Fibroblast of skin of left biceps (primary cell): Measurements from ENCODE around the gene GTF2H2C_2.
"Not testable (repeated sequence)": the region's sequence is repeated elsewhere in the genome, so short reads cannot be mapped to it uniquely, and the experiment has no call there.

Experiments
- DNase-seq, 2 experiments: peaks; one replicate each; pipeline ENCODE4 v3.0.0-alpha.2; 2013; ENCODE audit warnings: low read depth in 2 of 2

The GTF2H2C_2 gene

GRCh38 chr5:70415117-70415516, at the start of gene GTF2H2C_2:
Gene GTF2H2C_2 (plus strand): TSS chr5:70415368.
- DNase-seq: not testable (repeated sequence)

- not testable (repeated sequence) for DNase-seq
Observed at GRCh38 chr5:70400984-70401686, 14.0 kb upstream of the GTF2H2C_2 start.

- DNase-seq: not testable (repeated sequence)
Observed at GRCh38 chr5:70421322-70421721, 6.2 kb downstream of the GTF2H2C_2 start.

GRCh38 chr5:70423215-70423614, 8.0 kb downstream of the GTF2H2C_2 start:
- DNase-seq: not testable (repeated sequence)

GRCh38 chr5:70438518-70438917, 23.4 kb downstream of the GTF2H2C_2 start:
- DNase-seq: not testable (repeated sequence)

- not testable (repeated sequence) for DNase-seq
Observed at GRCh38 chr5:70449565-70449964, 34.4 kb downstream of the GTF2H2C_2 start.

- not testable (repeated sequence) for DNase-seq
Observed at GRCh38 chr5:70451249-70451984, 36.2 kb downstream of the GTF2H2C_2 start.

GRCh38 chr5:70457093-70457492, 41.9 kb downstream of the GTF2H2C_2 start:
- DNase-seq: not testable (repeated sequence)

- DNase-seq: not testable (repeated sequence)
Observed at GRCh38 chr5:70459188-70459587, 44.0 kb downstream of the GTF2H2C_2 start.

- DNase-seq: not testable (repeated sequence)
Observed at GRCh38 chr5:70461984-70462383, 46.8 kb downstream of the GTF2H2C_2 start.

GRCh38 chr5:70464019-70464637, 49.0 kb downstream of the GTF2H2C_2 start:
- DNase-seq: not testable (repeated sequence)

- DNase-seq: not testable (repeated sequence)
Observed at GRCh38 chr5:70469926-70470509, 54.9 kb downstream of the GTF2H2C_2 start.
